MM.1S (cell line): Measurements from ENCODE around the gene RAB3GAP2.
A peak's percentile ranks its signal among the peaks of the same experiment; 100 is the strongest.
"Not testable (repeated sequence)": the region's sequence is repeated elsewhere in the genome, so short reads cannot be mapped to it uniquely, and the experiment has no call there.

ENCODE experiments used
- DNase-seq: peaks from one replicate; pipeline ENCODE4 v3.0.0-alpha.2; 2015
- H2AFZ ChIP-seq: fragments of 300-600 bp; sonication (generic); 2 replicates; pipeline ENCODE4 v1.6.0; 2016; ENCODE audit warnings: antibody characterized with exemption, low read length
- H3F3A ChIP-seq: fragments of 300-600 bp; sonication (generic); 2 replicates; pipeline ENCODE4 v1.6.1; 2016; ENCODE audit warnings: mild to moderate bottlenecking, antibody characterized with exemption, low read length, moderate library complexity, mixed read lengths; ENCODE audit not compliant: insufficient read depth
- H3K27ac ChIP-seq: fragments of 300-600 bp; sonication (generic); 2 replicates; pipeline ENCODE4 v1.5.1; 2016; ENCODE audit warnings: mild to moderate bottlenecking, low read length
- H3K27me3 ChIP-seq: fragments of 300-600 bp; sonication (generic); replicated peaks from 2 replicates; pipeline ENCODE4 v1.6.0; 2016; ENCODE audit warnings: low read length; ENCODE audit not compliant: insufficient read depth
- H3K36me3 ChIP-seq: fragments of 300-600 bp; sonication (generic); replicated peaks from 2 replicates; pipeline ENCODE4 v1.6.1; 2016; ENCODE audit warnings: mild to moderate bottlenecking, low read length, mixed read lengths; ENCODE audit not compliant: insufficient read depth
- H3K4me1 ChIP-seq: fragments of 300-600 bp; sonication (generic); 2 replicates; pipeline ENCODE4 v1.6.1; 2016; ENCODE audit warnings: low read length, mixed read lengths
- H3K4me2 ChIP-seq: fragments of 300-600 bp; sonication (generic); 2 replicates; pipeline ENCODE4 v1.6.0; 2016; ENCODE audit warnings: low read depth, low read length
- H3K4me3 ChIP-seq: fragments of 300-600 bp; sonication (generic); 2 replicates; pipeline ENCODE4 v1.5.1; 2016; ENCODE audit warnings: low read length, mixed read lengths
- H3K79me2 ChIP-seq: fragments of 300-600 bp; sonication (generic); 2 replicates; pipeline ENCODE4 v1.6.1; 2016; ENCODE audit warnings: mixed run types, low read length, mixed read lengths
- H3K9ac ChIP-seq: fragments of 300-600 bp; sonication (generic); 2 replicates; pipeline ENCODE4 v1.6.1; 2016; ENCODE audit warnings: low read length, mixed read lengths
- H3K9me2 ChIP-seq: fragments of 300-600 bp; sonication (generic); replicated peaks from 2 replicates; pipeline ENCODE4 v1.6.1; 2016; ENCODE audit warnings: mild to moderate bottlenecking, low read length, mixed read lengths; ENCODE audit not compliant: insufficient read depth
- H3K9me3 ChIP-seq: fragments of 300-600 bp; sonication (generic); replicated peaks from 2 replicates; pipeline ENCODE4 v1.6.1; 2016; ENCODE audit warnings: mild to moderate bottlenecking, low read length, mixed read lengths; ENCODE audit not compliant: insufficient read depth
- H4K20me1 ChIP-seq: fragments of 300-600 bp; sonication (generic); 2 replicates; pipeline ENCODE4 v1.6.1; 2016; ENCODE audit warnings: mild to moderate bottlenecking, low read length, moderate library complexity, mixed read lengths; ENCODE audit not compliant: insufficient read depth
- EZH2 ChIP-seq: fragments of 300-600 bp; sonication (generic); optimal IDR thresholded peaks from 2 replicates; pipeline ENCODE3; 2017; ENCODE audit warnings: low read depth, mild to moderate bottlenecking, antibody characterized with exemption, low read length, mixed read lengths
- EZH2phosphoT487 ChIP-seq: fragments of 300-600 bp; sonication (generic); IDR thresholded peaks from 2 replicates; pipeline ENCODE4 v1.6.1; 2018; ENCODE audit warnings: antibody characterized with exemption, low read length
- TF ChIP-seq, protein P1 (sequence below): fragments of 300-600 bp; sonication (generic); IDR thresholded peaks from 2 replicates; pipeline ENCODE4 v1.5.1; 2016; ENCODE audit warnings: antibody characterized with exemption, low read length, mixed read lengths

The RAB3GAP2 gene

DNA sequence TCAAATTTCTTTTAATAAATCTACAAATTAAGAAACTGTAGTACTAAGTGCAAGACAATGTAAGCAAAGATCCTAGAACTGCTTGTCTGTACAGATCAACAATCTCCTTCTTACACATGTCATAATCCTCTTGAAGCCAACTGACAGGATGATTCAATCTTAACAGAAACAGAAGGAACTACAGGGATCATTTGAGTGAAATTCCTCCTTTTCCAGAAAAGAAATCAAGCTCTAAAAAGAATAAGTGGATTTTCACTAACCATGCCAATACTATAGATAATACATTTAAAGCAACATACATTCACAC lies 53.2 kb downstream of the RAB3GAP2 start:
- no peaks in the 10 kb centered on the region for H3K27me3 ChIP-seq
- H3K4me1 ChIP-seq: no peaks in the 10 kb centered on the region
- no peak overlapping the region for H3K27ac ChIP-seq
- no peaks in the 10 kb centered on the region for H3K9me3 ChIP-seq
- H3F3A ChIP-seq: no peaks in the 10 kb centered on the region
- H2AFZ ChIP-seq: no peak overlapping the region
- H3K79me2 ChIP-seq: peaks cover 70% of the 10 kb centered on the region
- H3K4me3 ChIP-seq: no peak overlapping the region
- no peaks in the 10 kb centered on the region for H4K20me1 ChIP-seq
- no peak overlapping the region for H3K9ac ChIP-seq
- no peaks in the 10 kb centered on the region for H3K9me2 ChIP-seq
- TF ChIP-seq EZH2 (no peak), EZH2phosphoT487 (no peak)
- TF ChIP-seq, protein P1, sequence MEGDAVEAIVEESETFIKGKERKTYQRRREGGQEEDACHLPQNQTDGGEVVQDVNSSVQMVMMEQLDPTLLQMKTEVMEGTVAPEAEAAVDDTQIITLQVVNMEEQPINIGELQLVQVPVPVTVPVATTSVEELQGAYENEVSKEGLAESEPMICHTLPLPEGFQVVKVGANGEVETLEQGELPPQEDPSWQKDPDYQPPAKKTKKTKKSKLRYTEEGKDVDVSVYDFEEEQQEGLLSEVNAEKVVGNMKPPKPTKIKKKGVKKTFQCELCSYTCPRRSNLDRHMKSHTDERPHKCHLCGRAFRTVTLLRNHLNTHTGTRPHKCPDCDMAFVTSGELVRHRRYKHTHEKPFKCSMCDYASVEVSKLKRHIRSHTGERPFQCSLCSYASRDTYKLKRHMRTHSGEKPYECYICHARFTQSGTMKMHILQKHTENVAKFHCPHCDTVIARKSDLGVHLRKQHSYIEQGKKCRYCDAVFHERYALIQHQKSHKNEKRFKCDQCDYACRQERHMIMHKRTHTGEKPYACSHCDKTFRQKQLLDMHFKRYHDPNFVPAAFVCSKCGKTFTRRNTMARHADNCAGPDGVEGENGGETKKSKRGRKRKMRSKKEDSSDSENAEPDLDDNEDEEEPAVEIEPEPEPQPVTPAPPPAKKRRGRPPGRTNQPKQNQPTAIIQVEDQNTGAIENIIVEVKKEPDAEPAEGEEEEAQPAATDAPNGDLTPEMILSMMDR: no peak
- H3K36me3 ChIP-seq: no peaks in the 10 kb centered on the region; the same call in 1 of the 2 replicates
- no peak overlapping the region for H3K4me2 ChIP-seq
- no peak for DNase-seq

DNA sequence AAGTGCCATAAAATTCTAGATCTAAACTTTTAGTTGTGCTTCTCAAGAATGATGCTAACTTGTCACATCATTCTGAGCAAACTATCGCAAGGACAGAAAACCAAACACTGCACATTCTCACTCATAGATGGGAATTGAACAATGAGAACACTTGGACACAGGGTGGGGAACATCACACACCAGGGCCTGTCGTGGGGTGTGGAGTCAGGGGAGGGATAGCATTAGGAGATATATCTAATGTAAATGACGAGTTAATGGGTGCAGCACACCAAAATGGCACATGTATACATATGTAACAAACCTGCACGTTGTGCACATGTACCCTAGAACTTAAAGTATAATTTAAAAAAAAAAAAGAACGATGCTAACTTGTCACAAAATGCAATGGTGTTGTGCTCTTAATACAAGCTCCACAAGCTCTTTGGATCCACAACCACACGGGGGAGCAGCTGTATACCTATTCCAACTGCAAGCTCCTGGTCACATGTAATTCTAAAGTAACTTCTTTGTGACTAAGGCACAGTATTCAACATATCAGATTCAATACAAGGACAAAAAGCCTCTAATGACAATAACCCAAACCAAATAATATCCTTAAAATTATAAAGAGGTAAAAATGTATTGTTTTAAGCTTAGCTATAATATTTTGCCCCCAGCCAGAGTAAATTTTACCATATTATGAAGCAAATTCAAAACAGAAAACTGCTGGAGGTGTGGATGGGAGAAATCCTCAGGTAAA lies 53.7 kb downstream of the RAB3GAP2 start:
- DNase-seq: peak; percentile 44
- H4K20me1 ChIP-seq, H3K27me3 ChIP-seq, H3K9ac ChIP-seq, H3K27ac ChIP-seq, H3K9me2 ChIP-seq, H3K4me3 ChIP-seq, H3K4me2 ChIP-seq, H3F3A ChIP-seq, H3K9me3 ChIP-seq, H2AFZ ChIP-seq, H3K4me1 ChIP-seq, H3K36me3 ChIP-seq: not testable (repeated sequence)
- TF ChIP-seq, protein P1: peak; percentile 51
- H3K79me2 ChIP-seq: peaks cover 65% of the 10 kb centered on the region

DNA sequence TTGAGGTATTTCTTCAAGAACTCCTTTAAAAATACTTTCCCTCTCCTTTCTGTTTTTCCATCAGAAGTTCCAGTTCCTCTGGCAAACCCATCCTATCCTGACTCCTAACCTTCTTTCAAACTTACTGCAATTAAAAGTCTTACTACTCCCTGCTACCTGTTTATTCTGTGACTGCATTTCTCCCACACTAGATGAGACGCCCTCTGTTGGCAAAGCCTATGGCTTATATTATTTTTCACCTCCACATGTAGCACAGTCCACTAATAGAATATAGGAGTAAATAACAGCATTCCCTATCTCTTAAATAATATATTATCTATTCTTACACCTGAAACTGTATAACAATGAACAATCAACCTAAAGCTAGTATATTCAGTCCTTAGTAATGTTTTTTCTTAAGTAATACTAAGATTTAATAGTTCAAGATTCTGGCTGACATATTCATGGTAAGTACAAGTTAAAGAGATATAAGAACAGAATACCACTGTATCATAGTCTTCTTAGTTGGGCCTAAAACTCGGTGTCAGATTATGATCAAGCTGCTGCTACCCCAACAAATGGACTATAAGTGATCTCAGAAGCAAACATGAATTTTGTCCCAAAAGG lies 54.8 kb downstream of the RAB3GAP2 start:
- no peaks in the 10 kb centered on the region for H4K20me1 ChIP-seq
- H3K9me2 ChIP-seq: no peaks in the 10 kb centered on the region
- no peaks in the 10 kb centered on the region; the same call in 1 of the 2 replicates for H3K36me3 ChIP-seq
- no peaks in the 10 kb centered on the region for H3F3A ChIP-seq
- DNase-seq: peak; percentile 14
- no peak overlapping the region for H3K9ac ChIP-seq
- peaks cover 55% of the 10 kb centered on the region for H3K79me2 ChIP-seq
- H3K4me3 ChIP-seq: no peak overlapping the region
- no peaks in the 10 kb centered on the region for H3K27me3 ChIP-seq
- H3K4me2 ChIP-seq: no peak overlapping the region
- TF ChIP-seq, protein P1: peak; percentile 63
- no peak for TF ChIP-seq EZH2phosphoT487
- H2AFZ ChIP-seq: no peak overlapping the region
- H3K27ac ChIP-seq: no peak overlapping the region
- H3K4me1 ChIP-seq: no peaks in the 10 kb centered on the region
- no peaks in the 10 kb centered on the region for H3K9me3 ChIP-seq
